Large intestine (tissue), 3 donors: ENCODE measurements around the gene SIK3. TPM values are rescaled to one million over a fixed set of nuclear protein-coding genes. Genes with fewer than 3 reads are reported as not detected.
A peak's percentile ranks its signal among the peaks of the same experiment; 100 is the strongest.

ENCODE experiments used
- DNase-seq, 2 donors: peaks; one replicate each; pipeline versions ENCODE4 v3.0.0 to v3.0.0-alpha.2; 2013
- H3K27ac ChIP-seq: one replicate; pipeline ENCODE4 v1.5.1; 2013; ENCODE audit warnings: low read length
- H3K27me3 ChIP-seq: 2 replicates; pipeline ENCODE4 v1.6.1; 2013; ENCODE audit warnings: low read length; ENCODE audit not compliant: control insufficient read depth, insufficient read depth
- H3K36me3 ChIP-seq: 2 replicates; pipeline ENCODE4 v1.6.1; 2013; ENCODE audit warnings: low read length; ENCODE audit not compliant: control insufficient read depth, insufficient read depth
- H3K4me1 ChIP-seq: one replicate; pipeline ENCODE4 v1.6.1; 2013; ENCODE audit warnings: low read length; ENCODE audit not compliant: control insufficient read depth, insufficient read depth
- H3K4me3 ChIP-seq: one replicate; pipeline ENCODE4 v1.5.1; 2013; ENCODE audit warnings: low read length
- H3K9me3 ChIP-seq: one replicate; pipeline ENCODE4 v1.6.1; 2013; ENCODE audit warnings: mild to moderate bottlenecking, low read depth, low read length, moderate library complexity; ENCODE audit not compliant: control insufficient read depth
- WGBS: methylation state at CpG from one replicate; pipeline ENCODE4 v1.1.5; 2013; ENCODE audit warnings: low lambda C conversion rate; ENCODE audit not compliant: insufficient coverage; 5-methylcytosine and 5-hydroxymethylcytosine counted together
- polyA plus RNA-seq: library from polyadenylated mRNA; unstranded; fragments of 120-200 nt; gene quantifications from one replicate; pipeline ENCODE4 v1.2.1, GENCODE V29; 2013

Gene SIK3
- polyA plus RNA-seq, 1 donor, result 34.6 TPM

GRCh38 chr11:116829525-116830183 lies 268.6 kb downstream of the SIK3 start, which contains the start of gene APOC3:
Gene APOC3, plus strand, starts transcription at chr11:116829907. Its CDS starts 676 bp downstream, at chr11:116830583.
- Histone ChIP-seq H3K4me3 (peak within 1 kb of the TSS; percentile 58), H3K9me3 (no peaks in the 10 kb centered on the region), H3K4me1 (peaks cover 66% of the 10 kb centered on the region), H3K36me3 (peaks cover 4% of the 10 kb centered on the region), H3K27me3 (no peaks in the 10 kb centered on the region), H3K27ac (peak within 1 kb of the TSS; percentile 97)
- WGBS, result no CpG with 5 or more reads among the region's 9 CpGs
- DNase-seq, result peak; percentile 87 to 88

- peak; percentile 91 to 97 for DNase-seq
- Histone ChIP-seq H3K27ac (peak overlapping the region; percentile 97), H3K36me3 (peaks cover 4% of the 10 kb centered on the region), H3K27me3 (no peaks in the 10 kb centered on the region), H3K9me3 (no peaks in the 10 kb centered on the region), H3K4me1 (peaks cover 70% of the 10 kb centered on the region), H3K4me3 (peak overlapping the region; percentile 58)
- WGBS, result no CpG with 5 or more reads among the region's 16 CpGs
Measured at GRCh38 chr11:116828632-116829524, 269.4 kb downstream of the SIK3 start.

GRCh38 chr11:116827461-116827860 lies 270.8 kb downstream of the SIK3 start:
- no peak for DNase-seq
- no peak overlapping the region for H3K4me3 ChIP-seq
- no peaks in the 10 kb centered on the region for H3K9me3 ChIP-seq
- peaks cover 81% of the 10 kb centered on the region for H3K4me1 ChIP-seq
- no peaks in the 10 kb centered on the region for H3K27me3 ChIP-seq
- peak overlapping the region; percentile 97 for H3K27ac ChIP-seq
- no CpG with 5 or more reads among the region's 6 CpGs for WGBS
- H3K36me3 ChIP-seq, result peaks cover 2% of the 10 kb centered on the region

GRCh38 chr11:116826751-116827431 lies 271.3 kb downstream of the SIK3 start:
- Histone ChIP-seq H3K27me3 (no peaks in the 10 kb centered on the region), H3K27ac (peak overlapping the region; percentile 97), H3K36me3 (no peaks in the 10 kb centered on the region), H3K4me3 (no peak overlapping the region), H3K9me3 (no peaks in the 10 kb centered on the region), H3K4me1 (peaks cover 78% of the 10 kb centered on the region)
- DNase-seq, result peak; percentile 90 to 95
- no CpG with 5 or more reads among the region's 9 CpGs for WGBS

GRCh38 chr11:116825854-116826750 lies 272.1 kb downstream of the SIK3 start:
- H3K27me3 ChIP-seq, result no peaks in the 10 kb centered on the region
- peak overlapping the region; percentile 97 for H3K27ac ChIP-seq
- no CpG with 5 or more reads among the region's 22 CpGs for WGBS
- peak in 1 of 2 donors; percentile 49 for DNase-seq
- H3K4me1 ChIP-seq, result peaks cover 77% of the 10 kb centered on the region
- H3K9me3 ChIP-seq, result peaks cover 5% of the 10 kb centered on the region
- no peak overlapping the region for H3K4me3 ChIP-seq
- peaks cover 7% of the 10 kb centered on the region for H3K36me3 ChIP-seq

- Histone ChIP-seq H3K4me3 (no peak overlapping the region), H3K27ac (peak overlapping the region; percentile 97), H3K27me3 (no peaks in the 10 kb centered on the region), H3K36me3 (peaks cover 10% of the 10 kb centered on the region), H3K9me3 (peaks cover 7% of the 10 kb centered on the region), H3K4me1 (peaks cover 81% of the 10 kb centered on the region)
- DNase-seq, result peak in 1 of 2 donors; percentile 20
- WGBS, result 100% methylated on average over 1 of the region's 5 CpGs
Measured at GRCh38 chr11:116825434-116825833, 272.8 kb downstream of the SIK3 start.

GRCh38 chr11:116823031-116823843 lies 275.0 kb downstream of the SIK3 start, which contains the start of gene APOA4:
Gene APOA4, minus strand, starts transcription at chr11:116823304. Its CDS starts 113 bp downstream, at chr11:116823191.
- WGBS, result no CpG with 5 or more reads among the region's 16 CpGs
- Histone ChIP-seq H3K27ac (peak within 1 kb of the TSS; percentile 82), H3K4me1 (peaks cover 65% of the 10 kb centered on the region), H3K9me3 (peaks cover 7% of the 10 kb centered on the region), H3K4me3 (peak within 1 kb of the TSS; percentile 42), H3K27me3 (no peaks in the 10 kb centered on the region), H3K36me3 (peaks cover 13% of the 10 kb centered on the region)
- DNase-seq, result peak; percentile 81 to 90

- peak in 1 of 2 donors; percentile 8 for DNase-seq
- Histone ChIP-seq H3K4me3 (peak overlapping the region; percentile 42), H3K36me3 (peaks cover 13% of the 10 kb centered on the region), H3K4me1 (peaks cover 59% of the 10 kb centered on the region), H3K9me3 (peaks cover 7% of the 10 kb centered on the region), H3K27me3 (no peaks in the 10 kb centered on the region), H3K27ac (peak overlapping the region; percentile 82)
- WGBS, result no CpG with 5 or more reads among the region's 5 CpGs
Measured at GRCh38 chr11:116822575-116822974, 275.7 kb downstream of the SIK3 start.
